ENCODE data around the gene IQGAP3. TPM values are rescaled to one million over a fixed set of nuclear protein-coding genes. Genes with fewer than 3 reads are reported as not detected.

IQGAP3 gene
- polyA plus RNA-seq, 3 donors: 0.03 to 0.24 TPM; not detected in 1

- Histone ChIP-seq H3K4me1 (ENCODE audit: control insufficient read depth in 1 of 2, insufficient read depth in 2 of 2, low read length in 2 of 2) (peaks cover 11 to 15% of the 10 kb centered on the region in 2 donors), H3K27me3 (ENCODE audit: control insufficient read depth in 2 of 2, insufficient read depth in 2 of 2, low read length in 2 of 2) (no peaks in the 10 kb centered on the region), H3K27ac (ENCODE audit: low read depth in 1 of 2, low read length in 2 of 2) (no peak overlapping the region), H2AFZ (ENCODE audit: insufficient read depth, low read depth, low read length, poor library complexity, severe bottlenecking) (no peak overlapping the region), H4K20me1 (ENCODE audit: insufficient read depth, low read length) (no peaks in the 10 kb centered on the region), H3K9me3 (replicated peaks in 1 of 2; ENCODE audit: control insufficient read depth in 1 of 2, insufficient read depth in 1 of 2, low read length in 2 of 2) (no peaks in the 10 kb centered on the region), H3K4me2 (replicated peaks; ENCODE audit: extremely low read depth, low read length, poor library complexity, severe bottlenecking) (no peak overlapping the region), H3K4me3 (replicated peaks in 1 of 3; ENCODE audit: low read depth in 2 of 3, low read length in 3 of 3) (no peak overlapping the region), H3K36me3 (replicated peaks in 1 of 2; ENCODE audit: control insufficient read depth in 1 of 2, insufficient read depth in 2 of 2, low read length in 2 of 2) (no peaks in the 10 kb centered on the region), H3K79me2 (ENCODE audit: insufficient read depth, low read length) (peaks cover under 1% of the 10 kb centered on the region), H3K9ac (ENCODE audit: insufficient read depth, low read length, poor library complexity, severe bottlenecking) (no peak overlapping the region)
- intact Hi-C loops (cut with micrococcal nuclease): no loop called here
- Mint-ChIP-seq H3K27ac (no peak overlapping the region), H3K9me3 (no peaks in the 10 kb centered on the region), H3K4me3 (no peak overlapping the region), H3K4me1 (peaks cover 18% of the 10 kb centered on the region), H3K27me3 (ENCODE audit: low read depth in 3 of 3) (peaks cover 2 to 8% (median 8%) of the 10 kb centered on the region in 3 donors), H3K36me3 (no peaks in the 10 kb centered on the region)
- no peak for TF ChIP-seq CTCF (IDR thresholded peaks at IDR 0.05)
- no peak for DNase-seq
- WGBS (ENCODE audit: insufficient coverage): 100% methylated on average over 2 of the region's 3 CpGs
These were observed 5.2 kb upstream of the IQGAP3 start for GRCh38 chr1:156577550-156577949.

- no peaks in the 10 kb centered on the region for H3K27me3 ChIP-seq (ENCODE audit: control insufficient read depth in 2 of 2, insufficient read depth in 2 of 2, low read length in 2 of 2)
- TF ChIP-seq CTCF (IDR thresholded peaks at IDR 0.05): no peak
- H3K27ac Mint-ChIP-seq: no peak overlapping the region
- no peak overlapping the region for H3K9ac ChIP-seq (ENCODE audit: insufficient read depth, low read length, poor library complexity, severe bottlenecking)
- peaks cover 29% of the 10 kb centered on the region for H3K4me1 Mint-ChIP-seq
- H3K4me1 ChIP-seq (ENCODE audit: control insufficient read depth in 1 of 2, insufficient read depth in 2 of 2, low read length in 2 of 2): peaks cover 22 to 24% of the 10 kb centered on the region in 2 donors
- H3K79me2 ChIP-seq (ENCODE audit: insufficient read depth, low read length): peaks cover 30% of the 10 kb centered on the region
- no peaks in the 10 kb centered on the region for H4K20me1 ChIP-seq (ENCODE audit: insufficient read depth, low read length)
- no peak overlapping the region for H2AFZ ChIP-seq (ENCODE audit: insufficient read depth, low read depth, low read length, poor library complexity, severe bottlenecking)
- no peak overlapping the region for H3K4me2 ChIP-seq (replicated peaks; ENCODE audit: extremely low read depth, low read length, poor library complexity, severe bottlenecking)
- H3K4me3 ChIP-seq (replicated peaks in 1 of 3; ENCODE audit: low read depth in 2 of 3, low read length in 3 of 3): no peak overlapping the region
- peaks cover 0 to 1% (median 0%) of the 10 kb centered on the region in 7 donors for H3K9me3 Mint-ChIP-seq
- DNase-seq: no peak
- WGBS (ENCODE audit: insufficient coverage): no CpG with 5 or more reads among the region's 2 CpGs
- no peaks in the 10 kb centered on the region for H3K9me3 ChIP-seq (replicated peaks in 1 of 2; ENCODE audit: control insufficient read depth in 1 of 2, insufficient read depth in 1 of 2, low read length in 2 of 2)
- intact Hi-C loops (cut with micrococcal nuclease): loop anchor here in 1 of 2 donors (5.0 kb wide), 1 partner anchor 82 kb away; no protein-coding TSS in a partner anchor
- peaks cover 2 to 8% (median 7%) of the 10 kb centered on the region in 3 donors for H3K27me3 Mint-ChIP-seq (ENCODE audit: low read depth in 3 of 3)
- H3K36me3 ChIP-seq (replicated peaks in 1 of 2; ENCODE audit: control insufficient read depth in 1 of 2, insufficient read depth in 2 of 2, low read length in 2 of 2): no peaks in the 10 kb centered on the region
- no peak overlapping the region for H3K27ac ChIP-seq (ENCODE audit: low read depth in 1 of 2, low read length in 2 of 2)
- H3K4me3 Mint-ChIP-seq: no peak overlapping the region
- peaks cover 5 to 7% of the 10 kb centered on the region in 2 donors for H3K36me3 Mint-ChIP-seq
These were observed 1.8 kb upstream of the IQGAP3 start for GRCh38 chr1:156574039-156574633.
